Activated CD4-positive, CD25-positive, alpha-beta regulatory T cell treated with anti-CD3 and anti-CD28 coated beads, Interleukin-2, amount 50 U/mL, for 16 hours (primary cell): ENCODE results near the gene GPR17.

Experiments
- DNase-seq: peaks from one replicate; pipeline ENCODE4 v3.0.0-alpha.2; 2020; ENCODE audit warnings: low read depth, low spot score

Gene GPR17

DNA sequence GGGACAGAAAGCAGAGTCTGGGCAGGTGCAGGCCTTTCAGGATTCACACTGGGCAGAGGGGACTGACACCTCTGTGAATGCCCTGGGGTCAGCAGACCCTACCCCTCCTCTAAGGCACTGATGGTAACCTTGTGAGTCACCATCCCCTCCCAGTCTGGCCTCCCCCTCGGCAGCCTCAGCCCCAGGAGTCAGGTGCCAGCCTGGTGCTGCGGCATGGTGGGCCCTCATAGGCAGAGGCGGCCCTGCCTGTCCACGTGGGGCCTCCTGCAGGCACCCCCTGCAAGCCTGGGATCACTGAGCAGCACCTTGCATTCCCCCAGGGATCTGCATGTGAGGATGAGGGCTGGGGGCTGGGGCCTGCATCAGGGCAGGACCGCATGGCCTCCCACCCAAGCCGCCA is 4.8 kb upstream of the GPR17 start:
- no peak for DNase-seq

DNA sequence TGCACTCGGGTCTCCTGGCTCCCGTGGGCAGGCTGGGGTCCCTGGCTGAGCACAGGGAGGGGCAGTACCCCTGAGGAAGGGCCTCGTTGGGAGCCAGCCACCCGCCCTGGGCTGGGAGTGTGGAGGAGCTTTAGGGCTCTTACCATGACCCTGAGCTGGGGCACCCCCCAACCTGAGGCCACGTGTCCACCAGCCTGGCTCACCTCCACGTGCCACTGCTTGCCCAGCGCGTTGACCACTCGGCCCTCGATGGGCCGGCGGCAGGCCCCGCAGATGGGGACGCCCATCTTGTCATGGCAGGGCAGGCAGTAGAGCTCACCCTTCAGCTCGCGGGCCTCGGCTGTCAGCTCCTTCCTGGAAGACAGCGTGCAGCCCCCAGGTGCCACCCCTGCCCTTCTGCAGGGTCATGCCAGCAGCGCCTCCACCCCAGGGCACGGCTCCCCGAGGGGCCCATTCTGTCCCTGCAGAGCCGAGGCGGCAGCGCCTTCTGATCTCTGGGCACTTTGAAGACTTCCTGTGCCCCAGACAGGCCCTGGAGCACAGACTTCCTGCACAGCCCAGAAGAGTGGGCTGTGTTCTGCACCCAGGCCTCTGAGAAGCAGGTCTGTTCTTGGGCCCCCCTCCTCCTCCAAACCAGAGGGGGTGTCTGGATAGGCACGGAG is 4.0 kb upstream of the GPR17 start:
- no peak for DNase-seq

DNA sequence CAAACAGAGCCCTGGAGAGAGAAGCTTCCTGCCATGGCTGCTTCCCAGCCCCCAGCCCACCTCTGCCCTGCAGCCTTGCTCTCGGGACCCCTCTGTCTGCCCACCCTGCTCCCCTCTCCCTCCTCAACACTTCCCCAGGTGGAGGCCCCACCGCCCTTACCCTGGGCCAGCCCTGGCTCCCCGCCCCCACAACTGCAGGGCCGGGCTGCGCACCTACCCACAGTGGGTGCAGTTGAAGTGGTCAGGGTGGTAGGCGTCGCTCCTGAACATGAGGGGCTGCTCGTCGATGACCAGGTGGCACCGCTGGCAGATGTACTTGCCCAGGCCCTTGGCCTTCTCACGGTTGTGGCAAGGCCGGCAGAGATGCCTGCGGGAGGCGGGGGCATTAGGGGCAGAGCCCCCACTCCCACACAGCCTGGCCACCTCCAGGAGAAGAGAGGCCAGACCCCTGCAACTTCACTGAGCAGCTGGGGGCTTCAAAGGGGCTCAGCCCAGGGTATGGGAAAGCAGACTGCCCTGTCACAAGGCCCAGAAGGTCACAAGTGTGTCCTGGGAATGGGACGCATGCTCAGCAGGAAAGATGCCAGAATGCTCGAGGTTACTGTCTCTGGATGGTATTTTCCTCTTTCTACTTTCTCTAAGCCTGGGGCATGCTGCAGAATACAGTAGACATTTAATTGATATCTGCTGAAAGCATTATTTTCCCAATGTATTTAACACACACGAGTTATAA is 3.1 kb upstream of the GPR17 start:
- DNase-seq: no peak

DNA sequence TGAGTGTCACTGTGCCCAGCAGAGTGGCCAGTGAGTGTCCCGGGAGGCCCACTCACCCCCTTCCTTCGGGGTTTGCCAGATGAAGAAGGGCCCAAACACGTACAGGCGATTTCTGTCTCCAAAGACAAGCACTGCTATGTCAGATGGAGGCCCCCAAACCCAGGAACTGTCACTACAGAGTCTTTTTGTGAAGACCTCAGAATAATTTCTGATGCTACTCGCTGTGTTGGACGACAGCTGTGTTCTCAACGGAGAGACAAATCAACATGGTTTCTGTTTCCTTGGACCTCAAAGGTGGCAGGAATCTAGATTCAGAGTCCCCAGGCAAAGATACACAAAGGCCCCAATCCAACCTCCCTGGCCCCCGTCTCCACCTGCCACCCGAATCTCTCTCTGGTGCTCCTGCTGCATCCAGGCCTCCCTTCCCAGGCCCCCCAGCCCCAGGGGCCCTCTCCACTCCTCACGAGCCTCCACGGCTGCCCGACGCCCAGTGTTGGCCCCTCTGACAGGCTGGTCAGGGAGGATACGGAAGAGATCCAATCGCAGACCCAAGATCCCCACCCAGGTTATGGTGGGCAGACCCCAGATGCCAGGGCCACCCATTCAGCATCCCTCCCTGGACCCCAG is 2.4 kb upstream of the GPR17 start:
- DNase-seq: no peak

DNA sequence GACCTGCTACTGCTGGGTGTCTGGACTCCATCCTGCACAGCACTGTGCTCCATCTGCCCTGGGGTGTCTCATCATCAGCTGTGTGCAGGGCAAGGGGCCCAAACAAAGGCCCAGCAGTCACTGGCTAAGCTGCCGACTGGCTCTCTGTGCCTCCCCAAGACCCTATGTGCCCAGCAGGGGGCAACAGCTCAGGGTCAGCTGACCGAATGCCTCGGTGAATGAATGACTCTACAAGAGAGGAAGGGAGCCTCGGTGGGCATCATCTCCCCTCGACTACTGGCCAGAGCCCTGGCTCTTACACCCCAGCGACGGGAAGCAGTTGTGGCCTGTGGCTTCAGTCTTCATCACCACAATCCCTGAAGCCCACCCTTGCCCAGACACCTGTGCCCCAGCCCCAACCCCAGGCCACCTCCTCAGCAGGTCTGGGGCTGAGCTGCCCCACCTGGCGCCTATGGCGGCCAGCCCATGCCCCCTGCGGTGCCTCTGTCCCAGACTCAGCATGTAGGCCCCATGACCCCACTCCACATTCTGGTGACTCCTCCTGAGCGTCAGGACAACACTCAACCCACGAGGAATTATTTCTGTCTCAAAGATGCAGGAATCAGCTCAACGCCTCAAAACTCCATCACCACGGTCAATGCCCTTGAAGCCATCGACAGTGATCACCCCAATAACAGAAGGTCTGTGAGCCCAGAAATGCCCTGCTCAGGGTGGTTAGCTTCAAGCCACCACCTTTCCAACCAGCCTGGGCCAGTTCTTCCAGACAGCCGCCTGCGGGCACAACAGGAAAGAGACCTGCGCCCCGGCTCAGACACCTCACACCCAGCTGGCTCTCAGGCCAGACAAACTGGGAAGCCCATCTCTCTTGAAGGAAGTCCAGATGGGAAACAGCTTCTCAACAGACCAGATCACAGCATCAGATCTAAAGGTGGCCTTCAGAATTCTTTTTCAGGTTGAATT is 1.6 kb upstream of the GPR17 start:
- no peak for DNase-seq

- DNase-seq: no peak
Measured at GRCh38 chr2:127645026-127645394, 943 bp upstream of the GPR17 start.

GRCh38 chr2:127646487-127647241 is 711 bp downstream of the GPR17 start:
- DNase-seq: no peak

GRCh38 chr2:127647242-127648190 is 1.6 kb downstream of the GPR17 start:
- no peak for DNase-seq

- no peak for DNase-seq
Measured at GRCh38 chr2:127648321-127648720, 2.4 kb downstream of the GPR17 start.

DNA sequence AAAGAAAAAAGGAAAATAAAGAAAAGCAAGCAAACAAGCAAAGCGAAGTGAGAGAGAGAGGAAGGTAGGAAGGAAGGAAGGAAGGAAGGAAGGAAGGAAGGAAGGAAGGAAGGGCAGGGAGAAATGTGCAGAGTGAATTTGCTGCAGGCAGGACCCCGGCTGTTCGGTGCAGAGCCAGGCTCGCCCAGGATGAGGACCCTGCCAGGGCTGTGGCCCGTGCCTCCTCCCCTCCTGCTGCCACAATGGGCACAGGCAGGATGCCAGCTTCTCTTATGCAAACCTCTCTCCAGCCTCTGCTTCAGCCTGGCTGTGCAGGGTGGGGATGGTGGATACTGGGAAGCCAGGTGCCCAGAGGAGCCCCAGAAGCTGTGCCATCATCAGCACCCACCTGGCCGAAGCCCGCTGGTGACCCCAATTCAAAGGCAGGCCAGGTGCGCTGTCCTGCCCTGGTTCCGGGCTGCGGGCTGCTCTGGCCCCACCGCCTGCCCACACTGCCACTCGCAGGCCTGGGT is 3.2 kb downstream of the GPR17 start:
- DNase-seq: no peak

GRCh38 chr2:127649684-127650040 is 3.7 kb downstream of the GPR17 start:
- DNase-seq: peak; percentile 75

- DNase-seq: no peak
Measured at GRCh38 chr2:127650041-127650784, 4.3 kb downstream of the GPR17 start.

DNA sequence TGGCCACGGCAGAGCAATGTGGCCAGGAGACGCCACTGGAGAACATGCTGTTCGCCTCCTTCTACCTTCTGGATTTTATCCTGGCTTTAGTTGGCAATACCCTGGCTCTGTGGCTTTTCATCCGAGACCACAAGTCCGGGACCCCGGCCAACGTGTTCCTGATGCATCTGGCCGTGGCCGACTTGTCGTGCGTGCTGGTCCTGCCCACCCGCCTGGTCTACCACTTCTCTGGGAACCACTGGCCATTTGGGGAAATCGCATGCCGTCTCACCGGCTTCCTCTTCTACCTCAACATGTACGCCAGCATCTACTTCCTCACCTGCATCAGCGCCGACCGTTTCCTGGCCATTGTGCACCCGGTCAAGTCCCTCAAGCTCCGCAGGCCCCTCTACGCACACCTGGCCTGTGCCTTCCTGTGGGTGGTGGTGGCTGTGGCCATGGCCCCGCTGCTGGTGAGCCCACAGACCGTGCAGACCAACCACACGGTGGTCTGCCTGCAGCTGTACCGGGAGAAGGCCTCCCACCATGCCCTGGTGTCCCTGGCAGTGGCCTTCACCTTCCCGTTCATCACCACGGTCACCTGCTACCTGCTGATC is 4.9 kb downstream of the GPR17 start:
- DNase-seq: no peak

- no peak for DNase-seq
Measured at GRCh38 chr2:127651381-127651809, 5.4 kb downstream of the GPR17 start.

GRCh38 chr2:127651971-127652550 is 6.1 kb downstream of the GPR17 start:
- DNase-seq: no peak

DNA sequence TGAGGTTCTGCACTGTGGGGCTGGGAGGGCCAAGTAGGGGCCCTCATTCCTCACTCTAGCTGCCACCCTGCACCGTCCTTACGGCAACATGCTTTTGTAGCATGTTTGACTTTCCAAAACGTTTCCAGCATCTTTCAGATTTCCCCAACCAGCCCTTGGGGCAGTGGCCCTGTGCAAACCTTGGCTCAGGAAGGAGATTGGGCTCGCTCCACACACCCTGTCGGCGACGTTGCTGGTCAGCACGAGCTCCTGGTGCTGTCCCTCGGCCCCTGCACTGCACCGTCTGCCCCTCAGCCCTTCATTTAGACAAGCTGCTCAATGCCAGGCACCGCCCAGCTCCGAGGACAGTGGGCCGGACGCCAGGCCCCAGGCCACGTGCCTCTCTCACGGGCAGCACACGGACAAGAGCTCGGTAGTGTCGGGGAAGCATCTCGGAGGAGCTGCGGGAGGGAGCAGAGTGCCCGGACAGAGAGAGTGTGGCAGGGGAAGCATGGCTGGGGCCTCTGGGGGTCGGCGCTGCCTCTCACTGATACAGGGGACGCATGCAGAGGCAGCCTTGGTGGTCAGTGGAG is 6.9 kb downstream of the GPR17 start:
- DNase-seq: no peak

DNA sequence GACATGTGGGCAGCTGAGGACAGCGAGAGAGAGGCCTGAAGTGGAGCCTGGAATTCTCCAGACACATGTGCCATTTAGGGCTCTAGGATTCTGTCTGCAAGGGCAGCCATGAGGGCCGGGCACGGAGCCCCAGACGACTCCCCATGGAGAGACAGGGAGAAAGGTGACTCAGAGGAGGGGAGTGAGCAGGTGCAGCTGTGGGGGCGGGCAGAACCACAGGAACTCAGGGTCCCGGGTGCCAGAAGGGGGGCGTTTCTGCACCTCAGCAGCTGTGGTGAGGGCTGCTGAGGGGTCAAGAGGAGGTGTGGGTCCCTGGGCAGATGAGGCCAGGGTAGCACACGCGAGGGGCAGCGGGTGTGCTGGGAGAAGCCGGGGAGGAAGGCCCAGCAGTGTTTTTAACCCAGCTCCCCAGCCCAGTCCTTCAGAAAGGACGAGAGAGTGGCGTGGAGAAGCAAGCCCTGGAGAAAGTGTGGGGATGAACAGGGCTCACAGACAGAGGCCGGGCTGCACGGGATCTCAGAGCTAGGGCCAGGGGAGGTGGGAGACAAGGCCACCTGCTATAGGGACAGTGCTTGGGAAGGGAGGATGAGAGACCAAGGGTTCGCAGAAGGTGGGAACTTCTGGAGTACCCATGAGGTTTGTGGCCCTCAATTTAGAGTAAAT is 7.6 kb downstream of the GPR17 start:
- no peak for DNase-seq
